ENCODE results near the gene SLC2A13. TPM values are rescaled to one million over a fixed set of nuclear protein-coding genes. Genes with fewer than 3 reads are reported as not detected.
A peak's percentile ranks its signal among the peaks of the same experiment; 100 is the strongest.

SLC2A13 gene
- total RNA-seq, 1 donor from 2014 or later, result 11.6 TPM

DNA sequence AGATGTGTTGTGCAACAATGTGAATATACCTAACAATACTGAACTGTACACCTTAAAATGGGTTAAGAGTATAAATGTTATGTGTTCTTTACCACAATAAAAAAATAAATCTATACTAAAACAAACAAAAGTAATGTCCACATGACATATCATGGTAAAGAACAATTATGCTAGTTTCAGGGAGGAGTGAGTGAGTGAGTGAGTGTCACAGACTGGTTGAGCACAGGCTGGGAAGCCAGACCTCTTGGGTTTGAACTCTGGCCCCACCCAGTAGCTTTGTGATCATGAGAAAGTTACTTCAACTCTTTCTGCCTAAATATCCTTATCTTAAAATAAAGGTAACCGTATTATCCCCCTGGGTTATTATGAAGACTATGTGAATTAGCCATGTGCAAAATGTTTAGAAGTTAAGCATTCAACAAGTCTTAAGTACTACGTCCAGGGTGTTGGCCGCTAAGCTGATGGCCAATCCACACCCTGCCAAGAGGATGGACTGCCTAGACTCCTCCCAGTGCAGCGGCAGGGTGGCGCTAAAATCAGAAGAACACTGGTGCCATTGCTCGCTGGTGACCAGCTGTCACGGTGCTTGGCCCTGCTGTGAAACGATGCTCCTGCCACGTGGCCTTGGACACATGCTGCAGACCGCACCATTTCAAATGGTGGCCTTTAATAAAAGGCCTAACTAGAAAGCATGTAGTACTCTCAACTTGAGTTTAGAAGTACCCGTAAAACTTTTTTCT is 7.3 kb downstream of the SLC2A13 start:
- H3K36me3 ChIP-seq, result no peaks in the 10 kb centered on the region
- no peak overlapping the region for H3K4me3 ChIP-seq
- peaks cover 1% of the 10 kb centered on the region for H3K4me1 ChIP-seq
- TF ChIP-seq, protein P1, sequence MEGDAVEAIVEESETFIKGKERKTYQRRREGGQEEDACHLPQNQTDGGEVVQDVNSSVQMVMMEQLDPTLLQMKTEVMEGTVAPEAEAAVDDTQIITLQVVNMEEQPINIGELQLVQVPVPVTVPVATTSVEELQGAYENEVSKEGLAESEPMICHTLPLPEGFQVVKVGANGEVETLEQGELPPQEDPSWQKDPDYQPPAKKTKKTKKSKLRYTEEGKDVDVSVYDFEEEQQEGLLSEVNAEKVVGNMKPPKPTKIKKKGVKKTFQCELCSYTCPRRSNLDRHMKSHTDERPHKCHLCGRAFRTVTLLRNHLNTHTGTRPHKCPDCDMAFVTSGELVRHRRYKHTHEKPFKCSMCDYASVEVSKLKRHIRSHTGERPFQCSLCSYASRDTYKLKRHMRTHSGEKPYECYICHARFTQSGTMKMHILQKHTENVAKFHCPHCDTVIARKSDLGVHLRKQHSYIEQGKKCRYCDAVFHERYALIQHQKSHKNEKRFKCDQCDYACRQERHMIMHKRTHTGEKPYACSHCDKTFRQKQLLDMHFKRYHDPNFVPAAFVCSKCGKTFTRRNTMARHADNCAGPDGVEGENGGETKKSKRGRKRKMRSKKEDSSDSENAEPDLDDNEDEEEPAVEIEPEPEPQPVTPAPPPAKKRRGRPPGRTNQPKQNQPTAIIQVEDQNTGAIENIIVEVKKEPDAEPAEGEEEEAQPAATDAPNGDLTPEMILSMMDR (IDR thresholded peaks at IDR 0.05), result no peak
- no peaks in the 10 kb centered on the region for H3K9me3 ChIP-seq
- DNase-seq, result no peak
- ATAC-seq, result peak in 1 of 2 donors; percentile 11
- H3K27ac ChIP-seq, result no peak overlapping the region
- intact Hi-C loops (cut with DNase I), result no loop called here
- H3K27me3 ChIP-seq (ENCODE audit: low read depth), result no peaks in the 10 kb centered on the region

DNA sequence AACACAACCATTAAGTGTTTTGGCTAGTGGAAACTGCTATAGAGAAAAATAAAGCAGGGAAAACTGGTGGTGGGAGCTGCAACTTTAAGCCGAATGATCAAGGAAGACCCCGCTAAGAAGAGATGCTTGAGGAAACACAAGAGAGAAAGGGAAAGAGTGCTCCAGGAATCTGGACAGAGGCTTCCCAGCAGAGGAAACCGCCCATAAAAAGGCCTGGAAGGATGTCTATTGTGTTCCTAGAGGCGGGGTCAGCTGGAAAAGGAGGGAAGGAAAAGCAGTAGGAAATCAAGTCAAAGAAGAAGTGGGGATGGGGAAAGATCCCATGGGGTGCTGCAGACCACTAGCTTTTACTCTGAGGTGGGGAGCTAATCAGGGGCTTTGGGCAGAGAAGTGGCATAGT is 12.4 kb downstream of the SLC2A13 start:
- TF ChIP-seq, protein P1 (IDR thresholded peaks at IDR 0.05), result no peak
- Histone ChIP-seq H3K9me3 (no peaks in the 10 kb centered on the region), H3K27ac (no peak overlapping the region), H3K36me3 (no peaks in the 10 kb centered on the region), H3K4me1 (no peaks in the 10 kb centered on the region), H3K27me3 (ENCODE audit: low read depth) (no peaks in the 10 kb centered on the region), H3K4me3 (no peak overlapping the region)
- no peak for ATAC-seq
- intact Hi-C loops (cut with DNase I), result no loop called here
- DNase-seq, result no peak

DNA sequence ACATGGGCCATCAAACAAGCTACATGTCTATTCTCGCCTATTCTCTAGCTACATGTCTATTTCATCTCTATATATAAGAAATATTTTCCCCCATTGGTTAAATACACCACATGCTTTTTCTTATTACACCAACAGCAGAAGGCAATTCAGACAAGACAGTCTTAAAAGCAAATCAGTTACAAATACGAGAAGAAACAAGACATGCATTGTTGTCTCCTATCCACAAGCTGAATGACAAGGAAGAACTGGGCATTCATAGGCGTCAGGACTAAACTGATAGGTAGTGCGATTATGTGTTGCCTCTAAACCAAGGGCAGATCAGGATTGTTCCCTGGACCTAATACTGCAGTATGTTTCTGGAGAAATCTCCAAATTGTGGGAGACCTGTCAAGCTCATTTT is 19.4 kb downstream of the SLC2A13 start:
- H3K27ac ChIP-seq, result no peak overlapping the region
- intact Hi-C loops (cut with DNase I), result no loop called here
- H3K4me1 ChIP-seq, result no peaks in the 10 kb centered on the region
- no peaks in the 10 kb centered on the region for H3K27me3 ChIP-seq (ENCODE audit: low read depth)
- TF ChIP-seq, protein P1 (IDR thresholded peaks at IDR 0.05), result no peak
- H3K9me3 ChIP-seq, result no peaks in the 10 kb centered on the region
- H3K4me3 ChIP-seq, result no peak overlapping the region
- ATAC-seq (no peak), DNase-seq (no peak)
- no peaks in the 10 kb centered on the region for H3K36me3 ChIP-seq

DNA sequence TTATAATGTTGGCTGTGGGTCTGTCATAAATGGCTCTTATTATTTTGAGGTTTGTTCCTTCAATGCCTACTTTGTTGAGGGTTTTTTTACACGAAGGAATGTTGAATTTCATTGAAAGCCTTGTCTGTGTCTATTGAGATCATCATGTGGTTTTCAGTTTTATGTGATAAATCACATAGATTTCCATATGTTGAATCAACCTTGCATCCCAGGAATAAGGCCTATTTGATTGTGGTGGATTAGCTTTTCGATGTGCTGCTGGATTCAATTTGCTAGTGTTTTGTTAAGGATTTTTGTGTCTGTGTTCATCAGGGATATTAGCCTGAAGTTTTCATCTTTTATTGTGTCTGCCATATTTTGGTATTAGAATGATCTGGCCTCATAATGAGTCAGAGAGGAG is 27.6 kb downstream of the SLC2A13 start:
- ATAC-seq, result no peak
- DNase-seq, result no peak
- no peaks in the 10 kb centered on the region for H3K4me1 ChIP-seq
- TF ChIP-seq, protein P1 (IDR thresholded peaks at IDR 0.05), result no peak
- intact Hi-C loops (cut with DNase I), result no loop called here
- H3K4me3 ChIP-seq, result no peak overlapping the region
- no peaks in the 10 kb centered on the region for H3K9me3 ChIP-seq
- no peak overlapping the region for H3K27ac ChIP-seq
- H3K27me3 ChIP-seq (ENCODE audit: low read depth), result no peaks in the 10 kb centered on the region
- H3K36me3 ChIP-seq, result no peaks in the 10 kb centered on the region

DNA sequence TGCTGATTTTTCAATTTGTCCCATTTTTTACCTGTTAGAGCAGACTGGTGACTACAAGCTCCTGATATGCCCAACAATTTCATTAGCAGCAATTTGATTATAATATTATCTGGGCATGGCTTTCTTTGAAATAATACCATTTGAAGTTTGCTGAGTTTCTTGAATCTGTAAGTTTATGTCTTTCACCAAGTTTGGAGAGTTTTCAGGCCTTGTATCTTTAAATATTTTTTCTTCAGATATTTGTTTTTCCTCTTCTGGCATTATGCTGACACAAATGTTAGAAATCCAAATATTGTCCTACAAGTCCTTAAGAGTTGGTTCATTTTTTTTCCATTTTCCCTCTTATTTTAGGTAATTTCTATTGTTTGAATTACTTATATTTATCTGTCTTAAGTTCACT is 30.4 kb downstream of the SLC2A13 start:
- intact Hi-C loops (cut with DNase I), result no loop called here
- Histone ChIP-seq H3K27ac (no peak overlapping the region), H3K4me3 (no peak overlapping the region), H3K27me3 (ENCODE audit: low read depth) (no peaks in the 10 kb centered on the region), H3K9me3 (no peaks in the 10 kb centered on the region), H3K36me3 (no peaks in the 10 kb centered on the region), H3K4me1 (no peaks in the 10 kb centered on the region)
- DNase-seq, result no peak
- TF ChIP-seq, protein P1 (IDR thresholded peaks at IDR 0.05), result no peak
- ATAC-seq, result no peak

Measured in lower lobe of right lung (tissue), 2 donors.